Right atrium auricular region (tissue), 2 donors: Measurements from ENCODE around the gene UNC119. TPM values are rescaled to one million over a fixed set of nuclear protein-coding genes. Genes with fewer than 3 reads are reported as not detected.

Source experiments
- DNase-seq: peaks from one replicate; pipeline ENCODE4 v3.0.0-alpha.2; 2019; ENCODE audit warnings: low spot score
- H3K27ac ChIP-seq, 2 donors: fragments of 200-600 bp; sonication (generic); 1 replicate in 1 of 2; 2 replicates in 1 of 2; pipeline ENCODE4 v1.5.1; 2016 to 2019
- H3K27me3 ChIP-seq, 2 donors: fragments of 200-600 bp; sonication (generic); one replicate each; pipeline versions ENCODE4 v1.5.1 to v1.6.0; 2017 to 2019
- H3K36me3 ChIP-seq: fragments of 200-600 bp; sonication (generic); one replicate; pipeline ENCODE4 v1.5.1; 2016
- H3K4me1 ChIP-seq, 2 donors: fragments of 200-600 bp; sonication (generic); one replicate each; pipeline versions ENCODE4 v1.5.1 to v1.6.0; 2017 to 2019
- H3K4me3 ChIP-seq, 2 donors: fragments of 200-600 bp; sonication (generic); 1 replicate in 1 of 2; 2 replicates in 1 of 2; pipeline ENCODE4 v1.5.1; 2017 to 2019; ENCODE audit warnings: mild to moderate bottlenecking in 1 of 2, moderate library complexity in 1 of 2
- H3K9me3 ChIP-seq, 2 donors: fragments of 200-600 bp; sonication (generic); one replicate each; pipeline ENCODE4 v1.5.1; 2019
- total RNA-seq, 2 donors: library from RNA; depleted of rRNA; stranded (reverse); fragments of >200 nt; gene quantifications; one replicate each; pipeline ENCODE4 v1.1.0, GENCODE V29; 2016
- TF ChIP-seq, protein P1 (sequence below), 2 donors: fragments of 200-600 bp; sonication (generic); IDR thresholded peaks; one replicate each; pipeline ENCODE4 v1.5.1; 2019; ENCODE audit warnings: antibody characterized with exemption in 2 of 2

UNC119 gene
- total RNA-seq, 2 donors from 2014 or later = 19.6 to 30.3 TPM

DNA sequence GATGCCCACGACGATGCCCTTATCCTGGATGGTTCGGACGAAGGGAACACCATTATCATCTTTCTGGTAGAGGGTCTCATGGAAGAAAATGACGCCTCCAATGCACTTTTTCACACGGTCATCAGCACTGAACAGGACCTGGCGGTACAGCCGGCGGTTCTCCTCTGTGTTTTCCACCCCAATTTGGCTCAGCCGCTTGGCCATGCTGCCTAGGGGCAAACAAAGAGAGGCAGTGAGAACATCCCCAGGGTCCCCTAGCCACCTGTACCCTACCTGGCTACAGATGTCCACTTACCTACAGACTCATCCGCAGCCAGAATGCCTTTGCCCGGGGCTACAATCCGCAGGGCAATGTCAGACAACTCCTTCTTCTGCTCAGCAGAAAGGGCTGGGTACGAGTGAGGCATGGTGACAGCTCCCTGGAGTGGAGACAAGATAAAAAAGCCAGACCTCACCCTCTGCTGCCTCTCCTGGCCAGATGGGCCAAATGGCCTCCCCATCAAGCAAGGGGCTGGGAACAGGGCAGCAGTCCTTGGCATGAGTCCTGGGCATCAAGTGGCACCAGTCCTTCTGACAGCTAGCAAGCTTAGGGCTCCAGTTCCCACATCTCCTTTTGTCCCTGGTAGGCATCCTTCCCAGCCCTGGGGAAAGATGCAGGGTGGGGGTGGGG lies 22.8 kb upstream of the UNC119 start:
- peak; percentile 61 for DNase-seq
- Histone ChIP-seq H3K36me3 (peaks cover 6% of the 10 kb centered on the region), H3K27ac (peak overlapping the region; percentile 60 to 83), H3K4me3 (no peak overlapping the region), H3K4me1 (peaks cover 0 to 47% of the 10 kb centered on the region in 2 donors), H3K9me3 (no peaks in the 10 kb centered on the region), H3K27me3 (no peaks in the 10 kb centered on the region)
- TF ChIP-seq, protein P1, sequence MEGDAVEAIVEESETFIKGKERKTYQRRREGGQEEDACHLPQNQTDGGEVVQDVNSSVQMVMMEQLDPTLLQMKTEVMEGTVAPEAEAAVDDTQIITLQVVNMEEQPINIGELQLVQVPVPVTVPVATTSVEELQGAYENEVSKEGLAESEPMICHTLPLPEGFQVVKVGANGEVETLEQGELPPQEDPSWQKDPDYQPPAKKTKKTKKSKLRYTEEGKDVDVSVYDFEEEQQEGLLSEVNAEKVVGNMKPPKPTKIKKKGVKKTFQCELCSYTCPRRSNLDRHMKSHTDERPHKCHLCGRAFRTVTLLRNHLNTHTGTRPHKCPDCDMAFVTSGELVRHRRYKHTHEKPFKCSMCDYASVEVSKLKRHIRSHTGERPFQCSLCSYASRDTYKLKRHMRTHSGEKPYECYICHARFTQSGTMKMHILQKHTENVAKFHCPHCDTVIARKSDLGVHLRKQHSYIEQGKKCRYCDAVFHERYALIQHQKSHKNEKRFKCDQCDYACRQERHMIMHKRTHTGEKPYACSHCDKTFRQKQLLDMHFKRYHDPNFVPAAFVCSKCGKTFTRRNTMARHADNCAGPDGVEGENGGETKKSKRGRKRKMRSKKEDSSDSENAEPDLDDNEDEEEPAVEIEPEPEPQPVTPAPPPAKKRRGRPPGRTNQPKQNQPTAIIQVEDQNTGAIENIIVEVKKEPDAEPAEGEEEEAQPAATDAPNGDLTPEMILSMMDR (IDR thresholded peaks at IDR 0.05) = peak in 1 of 2 donors; percentile 40

DNA sequence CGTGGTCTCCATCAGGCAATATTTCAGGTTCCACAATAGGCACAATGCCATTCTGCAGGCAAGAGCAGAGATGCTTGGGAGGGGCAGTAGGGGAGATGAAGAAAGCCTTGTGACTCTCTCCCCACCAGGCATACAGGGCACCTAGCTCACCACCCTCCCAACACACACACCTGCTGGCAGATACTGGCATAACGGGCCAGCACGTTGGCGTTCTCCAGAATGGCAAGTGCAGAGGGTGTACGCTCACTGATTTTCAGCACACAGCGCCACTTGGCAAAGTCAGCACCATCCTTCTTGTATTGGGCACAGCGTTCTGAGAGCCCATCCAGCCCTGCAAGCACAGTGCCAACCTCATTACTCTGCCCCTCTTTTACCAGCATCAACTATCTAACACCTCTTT lies 22.1 kb upstream of the UNC119 start:
- no peaks in the 10 kb centered on the region for H3K9me3 ChIP-seq
- peak overlapping the region in 1 of 2 donors; percentile 83 for H3K27ac ChIP-seq
- H3K36me3 ChIP-seq = peaks cover 6% of the 10 kb centered on the region
- peaks cover 0 to 55% of the 10 kb centered on the region in 2 donors for H3K4me1 ChIP-seq
- H3K27me3 ChIP-seq = no peaks in the 10 kb centered on the region
- TF ChIP-seq, protein P1 (IDR thresholded peaks at IDR 0.05) = no peak
- DNase-seq = no peak
- no peak overlapping the region for H3K4me3 ChIP-seq

DNA sequence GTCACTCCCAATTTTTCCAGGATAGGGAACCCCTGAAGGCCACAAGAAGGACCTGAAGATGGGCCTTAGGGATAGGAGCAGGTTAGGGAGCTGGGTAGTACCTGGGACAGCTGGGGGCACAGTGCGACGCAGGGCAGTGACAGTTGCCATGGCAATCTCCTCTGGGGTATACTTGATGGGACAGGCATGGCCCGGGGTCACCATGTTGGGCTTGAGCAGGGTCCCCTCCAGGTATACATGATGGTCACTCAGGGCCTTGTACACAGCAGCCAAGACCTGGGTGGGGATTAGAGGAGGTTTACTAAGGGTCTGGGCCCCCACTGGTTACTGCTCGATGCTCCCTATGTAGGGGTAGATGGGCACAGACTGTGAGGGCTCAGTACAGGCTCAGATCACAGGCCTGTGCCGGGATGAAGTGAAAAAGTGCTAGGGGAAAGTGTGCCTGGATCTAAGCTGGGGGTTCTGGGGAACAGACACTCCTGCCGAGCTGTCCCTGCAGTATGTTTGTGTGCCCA lies 21.6 kb upstream of the UNC119 start:
- Histone ChIP-seq H3K9me3 (no peaks in the 10 kb centered on the region), H3K36me3 (peaks cover 6% of the 10 kb centered on the region), H3K4me1 (peaks cover 0 to 56% of the 10 kb centered on the region in 2 donors), H3K27ac (no peak overlapping the region), H3K27me3 (no peaks in the 10 kb centered on the region), H3K4me3 (no peak overlapping the region)
- DNase-seq = no peak
- TF ChIP-seq, protein P1 (IDR thresholded peaks at IDR 0.05) = no peak

GRCh38 chr17:28573521-28573920 lies 21.1 kb upstream of the UNC119 start:
- Histone ChIP-seq H3K36me3 (peaks cover 6% of the 10 kb centered on the region), H3K4me1 (peaks cover 0 to 56% of the 10 kb centered on the region in 2 donors), H3K4me3 (no peak overlapping the region)

GRCh38 chr17:28573040-28573380 lies 20.6 kb upstream of the UNC119 start:
- no peaks in the 10 kb centered on the region for H3K27me3 ChIP-seq
- peaks cover 0 to 56% of the 10 kb centered on the region in 2 donors for H3K4me1 ChIP-seq
- H3K4me3 ChIP-seq = no peak overlapping the region
- DNase-seq = no peak
- peaks cover 6% of the 10 kb centered on the region for H3K36me3 ChIP-seq
- H3K9me3 ChIP-seq = no peaks in the 10 kb centered on the region
- no peak overlapping the region for H3K27ac ChIP-seq
- TF ChIP-seq, protein P1 (IDR thresholded peaks at IDR 0.05) = no peak

More at GRCh38 chr17:28573521-28573920, 21.1 kb upstream of the UNC119 start:
- TF ChIP-seq, protein P1 (IDR thresholded peaks at IDR 0.05) = no peak
- DNase-seq = no peak
- no peak overlapping the region for H3K27ac ChIP-seq
- H3K9me3 ChIP-seq = no peaks in the 10 kb centered on the region
- no peaks in the 10 kb centered on the region for H3K27me3 ChIP-seq
